Upper lobe of right lung (tissue), 1 donor: Measurements from ENCODE around the gene SYNE1. TPM values are rescaled to one million over a fixed set of nuclear protein-coding genes. Genes with fewer than 3 reads are reported as not detected.

ENCODE experiments used
- ATAC-seq: fragments of 200-7000 bp; cut with Tn5 transposase; one replicate; pipeline ENCODE4 v1.9.1; 2020; ENCODE audit warnings: mild to moderate bottlenecking, moderate library complexity
- DNase-seq: peaks from one replicate; pipeline ENCODE4 v3.0.0-alpha.2; 2020
- H3K27ac ChIP-seq: fragments of 200-600 bp; one replicate; pipeline ENCODE4 v1.8.0; 2022
- H3K27me3 ChIP-seq: fragments of 200-600 bp; one replicate; pipeline ENCODE4 v1.8.0; 2022; ENCODE audit warnings: mild to moderate bottlenecking
- H3K36me3 ChIP-seq: fragments of 200-600 bp; one replicate; pipeline ENCODE4 v1.8.0; 2022
- H3K4me1 ChIP-seq: fragments of 200-600 bp; one replicate; pipeline ENCODE4 v1.8.0; 2022
- H3K4me3 ChIP-seq: fragments of 200-600 bp; one replicate; pipeline ENCODE4 v1.8.0; 2022; ENCODE audit warnings: mild to moderate bottlenecking
- H3K9me3 ChIP-seq: fragments of 200-600 bp; one replicate; pipeline ENCODE4 v1.8.0; 2022
- intact Hi-C: fragments of 100-400 bp; cut with DNase I; formaldehyde crosslinking; loops from one replicate; pipeline ENCODE4 v1.11.0; 2022
- total RNA-seq: library from RNA; stranded (reverse); fragmentation: NEBNext Ultra II Directional; extraction: Animal tissue kit (Norgen Biotek cat#: 25700); gene quantifications from one replicate; pipeline ENCODE4 v1.2.1, GENCODE V29; 2021
- TF ChIP-seq, protein P1 (sequence below): fragments of 200-600 bp; IDR thresholded peaks from one replicate; pipeline ENCODE4 v1.8.0; 2022; ENCODE audit warnings: antibody characterized with exemption
- donor health status: DM: no; HTN: yes; CAD: no; lungs with severe emphysema.

The SYNE1 gene
- total RNA-seq, 1 donor from 2014 or later, result 168 TPM

DNA sequence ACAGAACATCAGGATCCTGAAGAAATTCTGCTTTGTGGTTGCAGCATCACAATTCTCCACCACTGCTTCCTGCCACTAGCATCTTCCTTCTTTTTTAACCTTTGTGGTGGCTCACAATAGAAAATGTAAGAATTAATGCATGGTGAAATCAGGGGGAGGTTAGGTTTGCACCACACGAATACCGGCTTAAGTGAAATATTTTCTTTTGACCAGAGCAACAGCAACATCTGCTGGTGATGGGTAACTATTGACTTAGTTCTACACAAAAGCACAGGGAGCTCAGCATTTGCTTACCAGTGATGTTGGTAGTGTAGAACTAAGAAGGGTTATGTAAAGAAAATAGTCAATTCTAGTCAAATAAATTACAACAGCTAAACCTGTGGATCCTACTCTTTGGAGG lies 280.5 kb downstream of the SYNE1 start:
- ATAC-seq (peak; percentile 38), DNase-seq (no peak)
- H3K9me3 ChIP-seq, result no peaks in the 10 kb centered on the region
- no peaks in the 10 kb centered on the region for H3K27me3 ChIP-seq
- TF ChIP-seq, protein P1, sequence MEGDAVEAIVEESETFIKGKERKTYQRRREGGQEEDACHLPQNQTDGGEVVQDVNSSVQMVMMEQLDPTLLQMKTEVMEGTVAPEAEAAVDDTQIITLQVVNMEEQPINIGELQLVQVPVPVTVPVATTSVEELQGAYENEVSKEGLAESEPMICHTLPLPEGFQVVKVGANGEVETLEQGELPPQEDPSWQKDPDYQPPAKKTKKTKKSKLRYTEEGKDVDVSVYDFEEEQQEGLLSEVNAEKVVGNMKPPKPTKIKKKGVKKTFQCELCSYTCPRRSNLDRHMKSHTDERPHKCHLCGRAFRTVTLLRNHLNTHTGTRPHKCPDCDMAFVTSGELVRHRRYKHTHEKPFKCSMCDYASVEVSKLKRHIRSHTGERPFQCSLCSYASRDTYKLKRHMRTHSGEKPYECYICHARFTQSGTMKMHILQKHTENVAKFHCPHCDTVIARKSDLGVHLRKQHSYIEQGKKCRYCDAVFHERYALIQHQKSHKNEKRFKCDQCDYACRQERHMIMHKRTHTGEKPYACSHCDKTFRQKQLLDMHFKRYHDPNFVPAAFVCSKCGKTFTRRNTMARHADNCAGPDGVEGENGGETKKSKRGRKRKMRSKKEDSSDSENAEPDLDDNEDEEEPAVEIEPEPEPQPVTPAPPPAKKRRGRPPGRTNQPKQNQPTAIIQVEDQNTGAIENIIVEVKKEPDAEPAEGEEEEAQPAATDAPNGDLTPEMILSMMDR, result peak; percentile 27
- no peak overlapping the region for H3K4me3 ChIP-seq
- peaks cover 93% of the 10 kb centered on the region for H3K36me3 ChIP-seq
- H3K4me1 ChIP-seq, result no peaks in the 10 kb centered on the region
- no peak overlapping the region for H3K27ac ChIP-seq
- intact Hi-C loops, result no loop called here

DNA sequence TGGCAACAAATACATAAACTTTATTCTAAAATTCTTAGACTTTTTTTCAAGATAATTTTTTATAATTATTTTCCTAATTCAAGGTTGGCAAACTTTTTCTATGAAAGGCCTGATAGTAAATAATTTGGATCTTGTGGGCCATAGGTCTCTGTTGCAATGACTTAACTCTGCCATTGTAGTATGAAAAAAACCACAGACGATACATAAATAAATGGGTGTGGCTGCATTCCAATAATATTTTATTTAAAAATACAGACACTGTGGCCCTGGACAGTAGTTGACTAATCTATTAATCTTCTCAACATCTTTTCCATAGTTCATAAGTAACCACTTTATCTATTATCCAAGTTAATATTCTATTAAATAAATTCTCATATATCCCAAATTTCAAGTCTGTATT lies 281.1 kb downstream of the SYNE1 start:
- TF ChIP-seq, protein P1, result no peak
- ATAC-seq (no peak), DNase-seq (no peak)
- intact Hi-C loops, result no loop called here
- Histone ChIP-seq H3K27ac (no peak overlapping the region), H3K36me3 (peaks cover 92% of the 10 kb centered on the region), H3K4me1 (no peaks in the 10 kb centered on the region), H3K4me3 (no peak overlapping the region), H3K9me3 (no peaks in the 10 kb centered on the region), H3K27me3 (no peaks in the 10 kb centered on the region)

DNA sequence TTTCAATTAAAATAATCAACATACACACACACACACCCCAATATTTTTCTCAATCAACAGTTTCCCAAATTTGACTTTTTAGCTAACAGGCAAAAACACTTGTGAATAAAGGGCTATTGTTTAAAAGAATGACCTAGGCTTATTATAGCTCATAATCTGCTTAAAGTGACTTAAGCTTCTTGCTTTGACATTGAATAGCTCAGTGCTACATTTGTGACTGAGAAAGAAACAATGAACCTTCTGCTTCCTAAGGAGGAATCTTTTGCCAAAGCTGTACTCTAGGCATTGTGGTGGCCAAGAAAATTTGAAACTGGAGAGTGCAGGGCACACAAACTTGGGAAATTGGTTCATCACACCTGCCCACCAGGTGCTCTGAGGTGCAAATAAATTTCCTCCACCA lies 282.0 kb downstream of the SYNE1 start:
- H3K9me3 ChIP-seq, result no peaks in the 10 kb centered on the region
- TF ChIP-seq, protein P1, result no peak
- H3K4me3 ChIP-seq, result no peak overlapping the region
- DNase-seq (no peak), ATAC-seq (no peak)
- H3K27me3 ChIP-seq, result no peaks in the 10 kb centered on the region
- no peaks in the 10 kb centered on the region for H3K4me1 ChIP-seq
- peaks cover 89% of the 10 kb centered on the region for H3K36me3 ChIP-seq
- no peak overlapping the region for H3K27ac ChIP-seq
- intact Hi-C loops, result no loop called here

- no peaks in the 10 kb centered on the region for H3K4me1 ChIP-seq
- ATAC-seq (no peak), DNase-seq (no peak)
- no peak overlapping the region for H3K27ac ChIP-seq
- H3K4me3 ChIP-seq, result no peak overlapping the region
- H3K27me3 ChIP-seq, result no peaks in the 10 kb centered on the region
- no peaks in the 10 kb centered on the region for H3K9me3 ChIP-seq
- TF ChIP-seq, protein P1, result no peak
- H3K36me3 ChIP-seq, result peaks cover 91% of the 10 kb centered on the region
- intact Hi-C loops, result no loop called here
Observed at GRCh38 chr6:152353440-152353839, 283.7 kb downstream of the SYNE1 start.

- H3K27ac ChIP-seq, result no peak overlapping the region
Observed at GRCh38 chr6:152351742-152352141, 285.4 kb downstream of the SYNE1 start.

More at GRCh38 chr6:152351742-152352141, 285.4 kb downstream of the SYNE1 start:
- Histone ChIP-seq H3K4me3 (no peak overlapping the region), H3K27me3 (no peaks in the 10 kb centered on the region), H3K36me3 (peaks cover 89% of the 10 kb centered on the region), H3K4me1 (no peaks in the 10 kb centered on the region), H3K9me3 (no peaks in the 10 kb centered on the region)
- TF ChIP-seq, protein P1, result no peak
- ATAC-seq, result no peak
- intact Hi-C loops, result no loop called here
- DNase-seq, result no peak
